ENCODE results near the gene MPHOSPH10.
"Not testable (repeated sequence)": the region's sequence is repeated elsewhere in the genome, so short reads cannot be mapped to it uniquely, and the experiment has no call there.

MPHOSPH10 gene

GRCh38 chr2:71121479-71121878 is 9.0 kb upstream of the MPHOSPH10 start:
- FAIRE-seq, result no peak
- no peak for DNase-seq (ENCODE audit: insufficient read length, low spot score)

GRCh38 chr2:71122387-71123298 is 7.8 kb upstream of the MPHOSPH10 start:
- FAIRE-seq, result no peak
- no peak for DNase-seq (ENCODE audit: insufficient read length, low spot score)

- no peak for DNase-seq (ENCODE audit: insufficient read length, low spot score)
- FAIRE-seq, result no peak
These were observed 4.7 kb upstream of the MPHOSPH10 start for GRCh38 chr2:71125506-71126294.

- FAIRE-seq, result no peak
- DNase-seq (ENCODE audit: insufficient read length, low spot score), result no peak
These were observed 3.5 kb upstream of the MPHOSPH10 start for GRCh38 chr2:71126957-71127356.

GRCh38 chr2:71129114-71129901 is 1.1 kb upstream of the MPHOSPH10 start:
- FAIRE-seq, result no peak
- DNase-seq (ENCODE audit: insufficient read length, low spot score), result peak; percentile 13

GRCh38 chr2:71129902-71130151 is 607 bp upstream of the MPHOSPH10 start:
- no peak for FAIRE-seq
- peak; percentile 12 for DNase-seq (ENCODE audit: insufficient read length, low spot score)

- no peak for DNase-seq (ENCODE audit: insufficient read length, low spot score)
These were observed 441 bp downstream of the MPHOSPH10 start for GRCh38 chr2:71130905-71131244.

GRCh38 chr2:71131387-71132166 is 1.1 kb downstream of the MPHOSPH10 start:
- DNase-seq (ENCODE audit: insufficient read length, low spot score); FAIRE-seq: not testable (repeated sequence)

More at GRCh38 chr2:71130905-71131244, 441 bp downstream of the MPHOSPH10 start:
- no peak for FAIRE-seq

- no peak for FAIRE-seq
- no peak for DNase-seq (ENCODE audit: insufficient read length, low spot score)
These were observed 3.2 kb downstream of the MPHOSPH10 start for GRCh38 chr2:71133603-71134002.

- no peak for FAIRE-seq
These were observed 5.7 kb downstream of the MPHOSPH10 start for GRCh38 chr2:71136174-71136573.

GRCh38 chr2:71143782-71144181 is 13.3 kb downstream of the MPHOSPH10 start:
- FAIRE-seq, result peak; percentile 44
- no peak for DNase-seq (ENCODE audit: insufficient read length, low spot score)

More at GRCh38 chr2:71136174-71136573, 5.7 kb downstream of the MPHOSPH10 start:
- no peak for DNase-seq (ENCODE audit: insufficient read length, low spot score)

- FAIRE-seq, result no peak
- DNase-seq (ENCODE audit: insufficient read length, low spot score), result no peak
These were observed 18.2 kb downstream of the MPHOSPH10 start for GRCh38 chr2:71148506-71149063.

GRCh38 chr2:71150082-71150816 is 19.8 kb downstream of the MPHOSPH10 start:
- FAIRE-seq (no peak), DNase-seq (ENCODE audit: insufficient read length, low spot score) (no peak)

GRCh38 chr2:71151620-71152019 is 21.2 kb downstream of the MPHOSPH10 start:
- FAIRE-seq, result no peak

GRCh38 chr2:71153585-71154224 is 23.3 kb downstream of the MPHOSPH10 start:
- FAIRE-seq (no peak), DNase-seq (ENCODE audit: insufficient read length, low spot score) (no peak)

More at GRCh38 chr2:71151620-71152019, 21.2 kb downstream of the MPHOSPH10 start:
- no peak for DNase-seq (ENCODE audit: insufficient read length, low spot score)

GRCh38 chr2:71154279-71154678 is 23.8 kb downstream of the MPHOSPH10 start:
- DNase-seq (ENCODE audit: insufficient read length, low spot score) (no peak), FAIRE-seq (no peak)

GRCh38 chr2:71154798-71155197 is 24.4 kb downstream of the MPHOSPH10 start:
- peak; percentile 11 for FAIRE-seq

GRCh38 chr2:71155846-71156245 is 25.4 kb downstream of the MPHOSPH10 start:
- DNase-seq (ENCODE audit: insufficient read length, low spot score) (no peak), FAIRE-seq (no peak)

More at GRCh38 chr2:71154798-71155197, 24.4 kb downstream of the MPHOSPH10 start:
- DNase-seq (ENCODE audit: insufficient read length, low spot score), result peak; percentile 31

GRCh38 chr2:71156573-71156972 is 26.1 kb downstream of the MPHOSPH10 start:
- DNase-seq (ENCODE audit: insufficient read length, low spot score) (no peak), FAIRE-seq (no peak)

All from GM19239 (cell line).